HCT116 (cell line): ENCODE data around the gene DRG2. TPM values are rescaled to one million over a fixed set of nuclear protein-coding genes. Genes with fewer than 3 reads are reported as not detected.

Experiments used
- ATAC-seq: fragments of 200-7000 bp; cut with Tn5 transposase; 2 replicates; pipeline ENCODE4 v1.9.1; 2020; ENCODE audit warnings: mild to moderate bottlenecking, moderate library complexity
- BruUV-seq: library from RNA; stranded (reverse); fragments of 400-500 nt; replicated peaks from 2 replicates; lab custom pipeline; 2021; lab: Mats Ljungman, UMichigan
- CTCF ChIA-PET: fragments of 300-600 bp; sonication (Branson Sonifier 250); formaldehyde crosslinking; loops from one replicate; lab custom pipeline; 2021; ENCODE audit warnings: antibody characterized with exemption; lab: Charles Lee
- POLR2A ChIA-PET: fragments of 300-600, 350-600 bp; sonication (Branson Sonifier 250); formaldehyde crosslinking; loops from one replicate; lab custom pipeline; 2021; ENCODE audit warnings: antibody characterized with exemption; lab: Charles Lee
- RAD21 ChIA-PET, 2 experiments: fragments of 300-600 bp; sonication (Branson Sonifier 250); formaldehyde crosslinking; loops; one replicate each; lab custom pipeline; 2023; ENCODE audit warnings: low total read pairs in 2 of 2; ENCODE audit not compliant: uncharacterized antibody in 2 of 2, unreplicated experiment in 2 of 2, low non-redundant PET in 1 of 2; lab: Charles Lee
- DNase-seq: peaks from one replicate; pipeline ENCODE4 v3.0.0-alpha.2; 2010; ENCODE audit warnings: low read depth, low spot score
- H2AFZ ChIP-seq: fragments of 200-600 bp; shearing (Covaris generic), sonication (generic); 2 replicates; pipeline ENCODE4 v1.6.1; 2017; ENCODE audit warnings: low read depth, mixed run types, mixed read lengths, antibody characterized with exemption, low read length; ENCODE audit not compliant: poor library complexity, severe bottlenecking
- H3K27ac ChIP-seq: 2 replicates; pipeline ENCODE4 v1.5.1; 2012; ENCODE audit warnings: low read depth, low read length
- H3K27me3 ChIP-seq: fragments of 200-600 bp; sonication (generic); 2 replicates; pipeline ENCODE4 v1.6.1; 2016; ENCODE audit warnings: mixed run types, low read length, mixed read lengths; ENCODE audit not compliant: insufficient read depth
- H3K36me3 ChIP-seq, 2 experiments: fragments of 200-500 bp in 1 of 2; fragments of 200-600 bp in 1 of 2; sonication (Bioruptor generic) in 1 of 2; sonication (generic) in 1 of 2; 2 replicates each; pipeline versions ENCODE4 v1.5.1 to v1.6.1; 2014 to 2016; ENCODE audit warnings: low read length in 2 of 2, inconsistent platforms in 1 of 2, mixed read lengths in 1 of 2, mixed run types in 1 of 2; ENCODE audit not compliant: insufficient read depth in 2 of 2, control insufficient read depth in 1 of 2
- H3K4me1 ChIP-seq, 2 experiments: fragments of 200-600 bp in 1 of 2; sonication (generic) in 1 of 2; 2 replicates each; pipeline versions ENCODE4 v1.5.1 to v1.6.1; 2012 to 2017; ENCODE audit warnings: low read length in 2 of 2, inconsistent platforms in 1 of 2, mild to moderate bottlenecking in 1 of 2, mixed read lengths in 1 of 2, mixed run types in 1 of 2, moderate library complexity in 1 of 2; ENCODE audit not compliant: insufficient read depth in 2 of 2, control insufficient read depth in 1 of 2
- H3K4me2 ChIP-seq: fragments of 200-600 bp; sonication (generic); 2 replicates; pipeline ENCODE4 v1.6.1; 2017; ENCODE audit warnings: mixed run types, low read length, mixed read lengths
- H3K4me3 ChIP-seq, 2 experiments: fragments of 200-600 bp in 1 of 2; sonication (generic) in 1 of 2; replicated peaks in 1 of 2; 2 replicates each; pipeline ENCODE4 v1.5.1; 2011 to 2016; ENCODE audit warnings: low read length in 2 of 2, control low read depth in 1 of 2, low read depth in 1 of 2, mild to moderate bottlenecking in 1 of 2, mixed read lengths in 1 of 2, mixed run types in 1 of 2
- H3K79me2 ChIP-seq: fragments of 200-600 bp; sonication (generic); 2 replicates; pipeline ENCODE4 v1.6.1; 2017; ENCODE audit warnings: mild to moderate bottlenecking, mixed run types, low read length, moderate library complexity, mixed read lengths; ENCODE audit not compliant: insufficient read depth
- H3K9ac ChIP-seq: fragments of 200-600 bp; sonication (generic); 2 replicates; pipeline ENCODE4 v1.6.1; 2016; ENCODE audit warnings: low read length, mixed read lengths
- H3K9me2 ChIP-seq: fragments of 200-600 bp; sonication (generic), shearing (Covaris generic); 2 replicates; pipeline ENCODE4 v1.6.1; 2017; ENCODE audit warnings: mixed run types, mild to moderate bottlenecking, moderate library complexity; ENCODE audit not compliant: insufficient read depth
- H3K9me3 ChIP-seq, 2 experiments: fragments of 200-500 bp in 1 of 2; fragments of 200-600 bp in 1 of 2; sonication (Bioruptor generic) in 1 of 2; sonication (generic) in 1 of 2; 2 replicates each; pipeline ENCODE4 v1.6.1; 2014 to 2017; ENCODE audit warnings: low read length in 2 of 2, mixed read lengths in 2 of 2, inconsistent platforms in 1 of 2, low read depth in 1 of 2, mild to moderate bottlenecking in 1 of 2, mixed run types in 1 of 2, moderate library complexity in 1 of 2; ENCODE audit not compliant: control insufficient read depth in 1 of 2, insufficient read depth in 1 of 2
- H4K20me1 ChIP-seq: fragments of 200-600 bp; sonication (generic), shearing (Covaris generic); 2 replicates; pipeline ENCODE4 v1.6.1; 2017; ENCODE audit warnings: mixed run types, mild to moderate bottlenecking, moderate library complexity; ENCODE audit not compliant: insufficient read depth
- ATF3 ChIP-seq: IDR thresholded peaks from 2 replicates; pipeline ENCODE4 v1.6.1; 2012
- ELF1 ChIP-seq: IDR thresholded peaks from 2 replicates; pipeline ENCODE4 v1.6.1; 2012; ENCODE audit warnings: low read depth, borderline replicate concordance
- RAD21 ChIP-seq: IDR thresholded peaks from 2 replicates; pipeline ENCODE4 v1.6.1; 2012; ENCODE audit warnings: low read depth, mild to moderate bottlenecking
- REST ChIP-seq: IDR thresholded peaks from 2 replicates; pipeline ENCODE4 v1.6.1; 2012; ENCODE audit warnings: low read depth
- SRF ChIP-seq: IDR thresholded peaks from 2 replicates; pipeline ENCODE4 v1.6.1; 2012; ENCODE audit warnings: low read depth
- intact Hi-C: fragments of 100-400 bp; cut with micrococcal nuclease; formaldehyde crosslinking; loops from 2 replicates; pipeline ENCODE4 v1.10.0; 2022
- total RNA-seq: library from RNA; stranded (reverse); gene quantifications from one replicate; pipeline ENCODE4 v1.2.1, GENCODE V29; 2021; ENCODE audit not compliant: unreplicated experiment

DRG2 gene
- total RNA-seq, 1 experiment from 2014 or later = 41.0 TPM

GRCh38 chr17:18146259-18146658 lies 58.5 kb downstream of the DRG2 start:
- intact Hi-C loops = no loop called here

More at GRCh38 chr17:18146259-18146658, 58.5 kb downstream of the DRG2 start:
- DNase-seq (no peak), ATAC-seq (no peak)
- Histone ChIP-seq H3K27ac (no peak overlapping the region), H3K79me2 (no peaks in the 10 kb centered on the region), H3K4me2 (no peak overlapping the region), H3K9ac (no peak overlapping the region), H3K36me3 (no peaks in the 10 kb centered on the region), H3K4me1 (no peaks in the 10 kb centered on the region), H3K27me3 (no peaks in the 10 kb centered on the region), H2AFZ (no peak overlapping the region), H3K9me3 (no peaks in the 10 kb centered on the region), H4K20me1 (no peaks in the 10 kb centered on the region), H3K4me3 (no peak overlapping the region), H3K9me2 (no peaks in the 10 kb centered on the region)
- CTCF ChIA-PET = no interaction called here
- TF ChIP-seq SRF (no peak), RAD21 (no peak), ATF3 (no peak), ELF1 (no peak), REST (no peak)
- BruUV-seq = no TSS peak
- RAD21 ChIA-PET = no interaction called here
- POLR2A ChIA-PET = no interaction called here
